ENCODE results near the gene ATP11B.

ATP11B gene

DNA sequence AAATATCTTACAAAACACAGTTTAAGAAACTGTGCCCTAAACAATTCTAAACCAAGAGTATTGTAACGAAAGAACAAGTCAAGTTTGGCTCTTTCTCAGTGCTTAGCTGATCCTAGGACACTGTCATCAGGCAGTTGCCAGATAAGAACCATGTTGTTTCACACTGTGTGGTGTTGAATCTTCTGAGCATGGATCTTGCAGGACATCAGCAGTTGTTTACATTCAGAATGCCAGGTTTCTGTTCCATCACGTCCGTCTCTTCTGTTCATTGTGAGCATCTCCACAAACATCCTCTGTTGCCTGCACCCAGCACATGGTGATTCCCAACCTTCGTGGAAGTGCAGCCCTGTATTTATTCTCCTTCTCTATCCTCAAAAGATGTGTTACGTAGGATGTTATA, 119.2 kb downstream of the ATP11B start:
- H3K79me1 ChIP-seq (ENCODE audit: low read length): no peaks in the 10 kb centered on the region
- no peak overlapping the region for H3K4me2 ChIP-seq (ENCODE audit: low read length)
- no CpG with 5 or more reads among the region's 5 CpGs for WGBS (ENCODE audit: extremely low coverage, insufficient coverage, insufficient read length)
- no peaks in the 10 kb centered on the region for H3K79me2 ChIP-seq (ENCODE audit: control insufficient read depth, insufficient read depth, low read length, poor library complexity)
- no peak overlapping the region for H3K4ac ChIP-seq (ENCODE audit: low read depth, low read length)
- no peak overlapping the region for H3K27ac ChIP-seq (ENCODE audit: low read depth, low read length)
- H3K9me3 ChIP-seq (ENCODE audit: insufficient read depth, low read depth, low read length): no peaks in the 10 kb centered on the region
- no peak overlapping the region for H3K9ac ChIP-seq (ENCODE audit: low read length)
- no peak overlapping the region for H3K23ac ChIP-seq (ENCODE audit: low read length)
- H3K4me1 ChIP-seq (ENCODE audit: control insufficient read depth in 1 of 2, insufficient read depth in 2 of 2, low read length in 2 of 2): peaks cover 0 to 7% of the 10 kb centered on the region in 2 experiments
- H4K8ac ChIP-seq (ENCODE audit: low read depth, low read length): no peak overlapping the region
- no peaks in the 10 kb centered on the region for H3K36me3 ChIP-seq (ENCODE audit: control insufficient read depth in 1 of 2, insufficient read depth in 2 of 2, low read length in 2 of 2)
- H4K12ac ChIP-seq (ENCODE audit: low read depth, low read length): no peak overlapping the region
- H3K18ac ChIP-seq (ENCODE audit: low read length): no peak overlapping the region
- H3K27me3 ChIP-seq (ENCODE audit: insufficient read depth, low read length): no peaks in the 10 kb centered on the region
- H3K14ac ChIP-seq (ENCODE audit: low read length): no peak overlapping the region
- H2AFZ ChIP-seq (ENCODE audit: insufficient read depth, low read length, poor library complexity): no peak overlapping the region
- no peak overlapping the region for H2BK120ac ChIP-seq (ENCODE audit: insufficient read depth, low read length, poor library complexity)
- no peak overlapping the region for H4K91ac ChIP-seq (ENCODE audit: low read depth, low read length)
- H2AK5ac ChIP-seq (ENCODE audit: low read length): no peak overlapping the region
- DNase-seq: no peak
- no peak overlapping the region for H3K4me3 ChIP-seq (ENCODE audit: low read depth, low read length)
- no peak overlapping the region for H2BK5ac ChIP-seq (ENCODE audit: low read depth, low read length, poor library complexity)
- H2BK12ac ChIP-seq (ENCODE audit: low read length): no peak overlapping the region

DNA sequence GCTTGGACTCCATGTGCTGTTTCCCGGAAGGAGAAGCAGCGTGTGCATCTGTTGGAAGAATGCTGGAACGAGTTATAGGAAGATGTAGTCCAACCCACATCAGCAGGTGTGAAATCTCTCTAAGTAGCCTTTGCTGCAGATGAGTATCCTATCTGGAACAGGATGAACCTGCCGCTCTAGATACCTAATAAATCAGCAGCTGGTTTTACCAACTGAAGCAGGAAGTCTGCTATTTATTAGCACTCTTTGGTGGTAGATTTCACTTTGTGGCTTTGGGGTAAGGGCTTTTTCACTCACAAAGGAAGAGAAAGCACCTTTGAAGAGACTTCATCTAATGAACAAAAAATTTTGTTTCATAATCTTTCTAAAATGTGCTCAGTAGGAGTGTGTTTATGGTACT, 120.6 kb downstream of the ATP11B start:
- Histone ChIP-seq H3K4me2 (ENCODE audit: low read length) (no peak overlapping the region), H4K12ac (ENCODE audit: low read depth, low read length) (no peak overlapping the region), H3K9ac (ENCODE audit: low read length) (peak overlapping the region; percentile 2), H3K4me1 (ENCODE audit: control insufficient read depth in 1 of 2, insufficient read depth in 2 of 2, low read length in 2 of 2) (peaks cover 0 to 7% of the 10 kb centered on the region in 2 experiments), H4K91ac (ENCODE audit: low read depth, low read length) (no peak overlapping the region), H4K8ac (ENCODE audit: low read depth, low read length) (no peak overlapping the region), H3K79me1 (ENCODE audit: low read length) (no peaks in the 10 kb centered on the region), H3K4ac (ENCODE audit: low read depth, low read length) (no peak overlapping the region), H3K79me2 (ENCODE audit: control insufficient read depth, insufficient read depth, low read length, poor library complexity) (no peaks in the 10 kb centered on the region), H2BK120ac (ENCODE audit: insufficient read depth, low read length, poor library complexity) (no peak overlapping the region), H3K4me3 (ENCODE audit: low read depth, low read length) (no peak overlapping the region), H3K14ac (ENCODE audit: low read length) (no peak overlapping the region), H3K36me3 (ENCODE audit: control insufficient read depth in 1 of 2, insufficient read depth in 2 of 2, low read length in 2 of 2) (no peaks in the 10 kb centered on the region), H2BK12ac (ENCODE audit: low read length) (no peak overlapping the region), H3K27me3 (ENCODE audit: insufficient read depth, low read length) (no peaks in the 10 kb centered on the region), H2AFZ (ENCODE audit: insufficient read depth, low read length, poor library complexity) (no peak overlapping the region), H2AK5ac (ENCODE audit: low read length) (no peak overlapping the region), H2BK5ac (ENCODE audit: low read depth, low read length, poor library complexity) (no peak overlapping the region), H3K27ac (ENCODE audit: low read depth, low read length) (no peak overlapping the region), H3K23ac (ENCODE audit: low read length) (no peak overlapping the region), H3K9me3 (ENCODE audit: insufficient read depth, low read depth, low read length) (no peaks in the 10 kb centered on the region), H3K18ac (ENCODE audit: low read length) (no peak overlapping the region)
- peak; percentile 65 to 79 for DNase-seq
- WGBS (ENCODE audit: extremely low coverage, insufficient coverage, insufficient read length): no CpG with 5 or more reads among the region's 4 CpGs

DNA sequence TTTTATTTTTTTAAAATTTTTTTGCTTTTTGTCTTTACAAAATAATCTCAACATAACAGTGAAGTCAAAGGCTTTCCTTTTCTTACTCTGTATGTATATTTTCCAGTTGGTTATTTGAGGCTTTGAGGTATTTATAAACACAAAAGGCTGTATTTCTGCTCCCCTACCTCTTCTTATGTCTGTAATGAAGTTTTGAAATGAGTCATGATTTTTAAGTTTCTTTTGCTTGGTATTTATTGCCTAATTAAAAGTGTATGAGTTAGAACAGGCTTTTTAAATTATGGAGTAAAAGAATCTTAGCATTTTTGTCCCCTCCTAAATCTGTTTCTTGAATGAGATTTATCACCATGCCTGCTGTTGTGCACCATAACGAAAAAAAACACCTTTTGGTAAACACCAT, 121.0 kb downstream of the ATP11B start:
- WGBS (ENCODE audit: extremely low coverage, insufficient coverage, insufficient read length): no CpG with 5 or more reads among the region's 1 CpG
- H2BK120ac ChIP-seq (ENCODE audit: insufficient read depth, low read length, poor library complexity): no peak overlapping the region
- no peak overlapping the region for H3K27ac ChIP-seq (ENCODE audit: low read depth, low read length)
- no peak overlapping the region for H4K8ac ChIP-seq (ENCODE audit: low read depth, low read length)
- no peak overlapping the region for H2AK5ac ChIP-seq (ENCODE audit: low read length)
- no peaks in the 10 kb centered on the region for H3K9me3 ChIP-seq (ENCODE audit: insufficient read depth, low read depth, low read length)
- no peak overlapping the region for H3K23ac ChIP-seq (ENCODE audit: low read length)
- H3K18ac ChIP-seq (ENCODE audit: low read length): no peak overlapping the region
- DNase-seq: no peak
- H3K27me3 ChIP-seq (ENCODE audit: insufficient read depth, low read length): no peaks in the 10 kb centered on the region
- H2BK5ac ChIP-seq (ENCODE audit: low read depth, low read length, poor library complexity): no peak overlapping the region
- H3K4me3 ChIP-seq (ENCODE audit: low read depth, low read length): no peak overlapping the region
- no peak overlapping the region for H3K4me2 ChIP-seq (ENCODE audit: low read length)
- H4K91ac ChIP-seq (ENCODE audit: low read depth, low read length): no peak overlapping the region
- no peak overlapping the region for H3K14ac ChIP-seq (ENCODE audit: low read length)
- H4K12ac ChIP-seq (ENCODE audit: low read depth, low read length): no peak overlapping the region
- no peak overlapping the region for H3K9ac ChIP-seq (ENCODE audit: low read length)
- H3K79me2 ChIP-seq (ENCODE audit: control insufficient read depth, insufficient read depth, low read length, poor library complexity): no peaks in the 10 kb centered on the region
- H3K4me1 ChIP-seq (ENCODE audit: control insufficient read depth in 1 of 2, insufficient read depth in 2 of 2, low read length in 2 of 2): peaks cover 0 to 7% of the 10 kb centered on the region in 2 experiments
- no peaks in the 10 kb centered on the region for H3K79me1 ChIP-seq (ENCODE audit: low read length)
- H3K36me3 ChIP-seq (ENCODE audit: control insufficient read depth in 1 of 2, insufficient read depth in 2 of 2, low read length in 2 of 2): no peaks in the 10 kb centered on the region
- H3K4ac ChIP-seq (ENCODE audit: low read depth, low read length): no peak overlapping the region
- H2BK12ac ChIP-seq (ENCODE audit: low read length): no peak overlapping the region
- H2AFZ ChIP-seq (ENCODE audit: insufficient read depth, low read length, poor library complexity): no peak overlapping the region

DNA sequence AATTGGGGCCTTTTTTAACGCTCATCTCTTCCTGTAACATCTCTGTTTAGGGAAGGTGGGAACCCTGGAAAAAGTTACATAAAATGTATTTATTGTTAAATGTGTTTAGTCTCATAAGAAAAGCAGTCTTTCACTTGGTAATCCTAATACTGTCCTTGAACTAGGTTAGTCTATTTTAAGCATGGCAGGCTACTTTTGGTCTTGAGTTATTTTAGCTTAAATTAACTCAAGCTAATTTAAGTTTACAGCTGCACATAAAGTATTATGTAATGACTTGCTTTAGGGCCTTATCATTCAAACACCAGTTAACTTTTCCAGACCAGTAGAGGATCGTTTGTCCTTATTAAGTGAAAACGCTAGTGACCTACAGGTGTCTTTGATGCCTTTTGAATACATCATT, 123.8 kb downstream of the ATP11B start:
- Histone ChIP-seq H3K36me3 (ENCODE audit: control insufficient read depth in 1 of 2, insufficient read depth in 2 of 2, low read length in 2 of 2) (no peaks in the 10 kb centered on the region), H2BK5ac (ENCODE audit: low read depth, low read length, poor library complexity) (no peak overlapping the region), H3K27me3 (ENCODE audit: insufficient read depth, low read length) (no peaks in the 10 kb centered on the region), H3K23ac (ENCODE audit: low read length) (no peak overlapping the region), H3K27ac (ENCODE audit: low read depth, low read length) (no peak overlapping the region), H3K4me1 (ENCODE audit: control insufficient read depth in 1 of 2, insufficient read depth in 2 of 2, low read length in 2 of 2) (peaks cover 0 to 8% of the 10 kb centered on the region in 2 experiments), H3K79me1 (ENCODE audit: low read length) (no peaks in the 10 kb centered on the region), H3K9me3 (ENCODE audit: insufficient read depth, low read depth, low read length) (no peaks in the 10 kb centered on the region), H3K79me2 (ENCODE audit: control insufficient read depth, insufficient read depth, low read length, poor library complexity) (no peaks in the 10 kb centered on the region), H4K91ac (ENCODE audit: low read depth, low read length) (no peak overlapping the region), H3K14ac (ENCODE audit: low read length) (no peak overlapping the region), H4K12ac (ENCODE audit: low read depth, low read length) (no peak overlapping the region), H3K4ac (ENCODE audit: low read depth, low read length) (no peak overlapping the region), H2BK12ac (ENCODE audit: low read length) (no peak overlapping the region), H3K18ac (ENCODE audit: low read length) (no peak overlapping the region), H2BK120ac (ENCODE audit: insufficient read depth, low read length, poor library complexity) (no peak overlapping the region), H3K4me3 (ENCODE audit: low read depth, low read length) (no peak overlapping the region), H2AFZ (ENCODE audit: insufficient read depth, low read length, poor library complexity) (no peak overlapping the region), H3K9ac (ENCODE audit: low read length) (no peak overlapping the region), H4K8ac (ENCODE audit: low read depth, low read length) (no peak overlapping the region), H3K4me2 (ENCODE audit: low read length) (no peak overlapping the region), H2AK5ac (ENCODE audit: low read length) (no peak overlapping the region)
- no CpG with 5 or more reads among the region's 3 CpGs for WGBS (ENCODE audit: extremely low coverage, insufficient coverage, insufficient read length)
- no peak for DNase-seq

Data from trophoblast cell (in vitro differentiated cells and primary cell).